Measurements from ENCODE around the gene ABCB10.

- no peak for TF ChIP-seq CTCF (IDR thresholded peaks at IDR 0.05)
- TF ChIP-seq POLR2A (IDR thresholded peaks at IDR 0.05), result no peak
- no peak for TF ChIP-seq POLR2AphosphoS5 (IDR thresholded peaks at IDR 0.05)
- no peak for TF ChIP-seq EP300 (IDR thresholded peaks at IDR 0.05)
Observed at GRCh38 chr1:229567109-229567868, 8.8 kb upstream of the ABCB10 start.

Data from gastroesophageal sphincter (tissue), 3 donors.